Uterus (tissue), 2 donors: ENCODE data around the gene MTUS2.

ENCODE experiments used
- CTCF ChIP-seq, 4 experiments: fragments of 200-600 bp in 2 of 4; fragments of 450-650 bp in 2 of 4; sonication (generic) in 2 of 4; IDR thresholded peaks; one replicate each; pipeline ENCODE4 v1.5.1; 2016 to 2019; ENCODE audit warnings: antibody characterized with exemption in 4 of 4, mild to moderate bottlenecking in 2 of 4, moderate library complexity in 1 of 4
- POLR2A ChIP-seq, 2 donors: fragments of 450-650 bp; IDR thresholded peaks; one replicate each; pipeline ENCODE4 v1.6.1; 2016; ENCODE audit warnings: antibody characterized with exemption in 2 of 2, mild to moderate bottlenecking in 1 of 2, moderate library complexity in 1 of 2

- TF ChIP-seq CTCF (IDR thresholded peaks at IDR 0.05), result no peak
- no peak for TF ChIP-seq POLR2A (IDR thresholded peaks at IDR 0.05)
Observed at GRCh38 chr13:29328501-29328900, 508.4 kb downstream of the MTUS2 start.
